ENCODE results near the gene SP100. TPM values are rescaled to one million over a fixed set of nuclear protein-coding genes. Genes with fewer than 3 reads are reported as not detected.

Gene SP100
- total RNA-seq, 4 donors from 2014 or later: 106 to 498 (median 127) TPM

- H3K4me3 ChIP-seq: no peak overlapping the region
- peaks cover 0 to 21% (median 10%) of the 10 kb centered on the region in 4 donors for H3K4me1 ChIP-seq
- H3K27me3 ChIP-seq: no peaks in the 10 kb centered on the region
- H3K36me3 ChIP-seq: no peaks in the 10 kb centered on the region
- no peak for DNase-seq
- H3K27ac ChIP-seq: no peak overlapping the region
- H3K9me3 ChIP-seq: no peaks in the 10 kb centered on the region
- peak in 1 of 6 experiments; percentile 14 for TF ChIP-seq CTCF (IDR thresholded peaks at IDR 0.05)
- TF ChIP-seq POLR2A (IDR thresholded peaks at IDR 0.05): no peak
Observed at GRCh38 chr2:230422149-230422548, 6.1 kb downstream of the SP100 start.

GRCh38 chr2:230423851-230424458 is 8.0 kb downstream of the SP100 start:
- H3K4me1 ChIP-seq: peaks cover 0 to 21% (median 6%) of the 10 kb centered on the region in 4 donors
- H3K27ac ChIP-seq: peak overlapping the region in 2 of 4 donors; percentile 9 to 11
- H3K36me3 ChIP-seq: peaks cover 0 to 12% (median 0%) of the 10 kb centered on the region in 3 donors
- H3K9me3 ChIP-seq: peaks cover 0 to under 1% (median 0%) of the 10 kb centered on the region in 4 donors
- H3K4me3 ChIP-seq: peak overlapping the region in 1 of 4 donors; percentile 10
- TF ChIP-seq CTCF (IDR thresholded peaks at IDR 0.05) (no peak), POLR2A (IDR thresholded peaks at IDR 0.05) (no peak)
- no peak for DNase-seq
- no peaks in the 10 kb centered on the region for H3K27me3 ChIP-seq

- Histone ChIP-seq H3K36me3 (peaks cover 0 to 17% (median 0%) of the 10 kb centered on the region in 3 donors), H3K27me3 (no peaks in the 10 kb centered on the region), H3K9me3 (peaks cover 0 to 6% (median 0%) of the 10 kb centered on the region in 4 donors), H3K4me1 (peaks cover 0 to 21% (median 6%) of the 10 kb centered on the region in 4 donors), H3K27ac (no peak overlapping the region), H3K4me3 (no peak overlapping the region)
- TF ChIP-seq CTCF (IDR thresholded peaks at IDR 0.05) (no peak), POLR2A (IDR thresholded peaks at IDR 0.05) (no peak)
- no peak for DNase-seq
Observed at GRCh38 chr2:230425377-230425776, 9.4 kb downstream of the SP100 start.

GRCh38 chr2:230429513-230429912 is 13.5 kb downstream of the SP100 start:
- Histone ChIP-seq H3K36me3 (peaks cover 0 to 17% (median 0%) of the 10 kb centered on the region in 3 donors), H3K4me3 (no peak overlapping the region), H3K27ac (no peak overlapping the region), H3K4me1 (peaks cover 0 to 12% (median 5%) of the 10 kb centered on the region in 4 donors), H3K27me3 (no peaks in the 10 kb centered on the region), H3K9me3 (peaks cover 0 to 6% (median 0%) of the 10 kb centered on the region in 4 donors)
- TF ChIP-seq CTCF (IDR thresholded peaks at IDR 0.05) (no peak), POLR2A (IDR thresholded peaks at IDR 0.05) (no peak)
- DNase-seq: no peak

- Histone ChIP-seq H3K27me3 (no peaks in the 10 kb centered on the region), H3K36me3 (peaks cover 0 to 19% (median 0%) of the 10 kb centered on the region in 3 donors), H3K9me3 (peaks cover 0 to 10% (median 2%) of the 10 kb centered on the region in 4 donors), H3K4me3 (no peak overlapping the region), H3K4me1 (peaks cover 0 to 12% (median 3%) of the 10 kb centered on the region in 4 donors), H3K27ac (peak overlapping the region in 1 of 4 donors; percentile 67)
- TF ChIP-seq POLR2A (IDR thresholded peaks at IDR 0.05): no peak
- TF ChIP-seq CTCF (IDR thresholded peaks at IDR 0.05): no peak
- DNase-seq: no peak
Observed at GRCh38 chr2:230430957-230431910, 15.2 kb downstream of the SP100 start.
